Measurements from ENCODE around the gene NTHL1.
A peak's percentile ranks its signal among the peaks of the same experiment; 100 is the strongest.

- TF ChIP-seq EZH2 (IDR thresholded peaks at IDR 0.05; ENCODE audit: insufficient read depth, low read length) (peak; percentile 99), CTCF (IDR thresholded peaks at IDR 0.05; ENCODE audit: insufficient read depth, low read depth, low read length) (no peak)
Observed at GRCh38 chr16:1990351-1991134, 57.1 kb downstream of the NTHL1 start.

All from astrocyte (in vitro differentiated cells and primary cell).